Gastrocnemius medialis (tissue), 4 donors: Measurements from ENCODE around the gene SKA1.

ENCODE experiments used
- POLR2A ChIP-seq, 2 donors: fragments of 450-650 bp; IDR thresholded peaks; one replicate each; pipeline ENCODE4 v1.6.1; 2017; ENCODE audit warnings: antibody characterized with exemption in 2 of 2, mild to moderate bottlenecking in 2 of 2, moderate library complexity in 2 of 2
- TF ChIP-seq, protein P1 (sequence below), 5 experiments: fragments of 450-650 bp in 3 of 5; fragments of 200-600 bp in 2 of 5; sonication (generic) in 2 of 5; IDR thresholded peaks in 4 of 5; conservative IDR thresholded peaks in 1 of 5; 1 replicate in 4 of 5; 2 replicates in 1 of 5; pipeline ENCODE4 v1.5.1; 2016 to 2019; ENCODE audit warnings: antibody characterized with exemption in 5 of 5, mild to moderate bottlenecking in 3 of 5, moderate library complexity in 3 of 5

DNA sequence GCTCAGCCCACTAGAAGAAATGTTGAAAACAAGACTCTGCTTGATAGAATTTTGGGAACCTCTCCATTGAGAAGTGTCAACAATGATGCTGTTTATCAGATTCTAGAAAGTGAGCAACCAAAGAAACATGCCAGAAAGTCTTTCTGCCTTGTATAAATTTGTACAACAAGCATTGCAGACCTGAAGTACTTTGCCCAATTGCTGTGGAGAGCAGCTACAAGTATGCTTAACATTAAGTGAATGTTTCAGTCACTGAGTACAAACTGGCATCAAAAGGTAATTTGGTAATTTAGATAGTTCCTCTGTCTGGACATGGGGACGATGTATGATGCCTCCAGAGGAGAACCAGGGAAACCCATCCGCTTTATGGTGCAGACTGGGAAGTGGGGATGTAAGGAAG is 33.4 kb upstream of the SKA1 start:
- TF ChIP-seq, protein P1, sequence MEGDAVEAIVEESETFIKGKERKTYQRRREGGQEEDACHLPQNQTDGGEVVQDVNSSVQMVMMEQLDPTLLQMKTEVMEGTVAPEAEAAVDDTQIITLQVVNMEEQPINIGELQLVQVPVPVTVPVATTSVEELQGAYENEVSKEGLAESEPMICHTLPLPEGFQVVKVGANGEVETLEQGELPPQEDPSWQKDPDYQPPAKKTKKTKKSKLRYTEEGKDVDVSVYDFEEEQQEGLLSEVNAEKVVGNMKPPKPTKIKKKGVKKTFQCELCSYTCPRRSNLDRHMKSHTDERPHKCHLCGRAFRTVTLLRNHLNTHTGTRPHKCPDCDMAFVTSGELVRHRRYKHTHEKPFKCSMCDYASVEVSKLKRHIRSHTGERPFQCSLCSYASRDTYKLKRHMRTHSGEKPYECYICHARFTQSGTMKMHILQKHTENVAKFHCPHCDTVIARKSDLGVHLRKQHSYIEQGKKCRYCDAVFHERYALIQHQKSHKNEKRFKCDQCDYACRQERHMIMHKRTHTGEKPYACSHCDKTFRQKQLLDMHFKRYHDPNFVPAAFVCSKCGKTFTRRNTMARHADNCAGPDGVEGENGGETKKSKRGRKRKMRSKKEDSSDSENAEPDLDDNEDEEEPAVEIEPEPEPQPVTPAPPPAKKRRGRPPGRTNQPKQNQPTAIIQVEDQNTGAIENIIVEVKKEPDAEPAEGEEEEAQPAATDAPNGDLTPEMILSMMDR (IDR thresholded peaks at IDR 0.05 in 4 of 5, conservative IDR thresholded peaks at IDR 0.05 in 1 of 5) = no peak
- TF ChIP-seq POLR2A (IDR thresholded peaks at IDR 0.05) = no peak
